Activated naive CD4-positive, alpha-beta T cell treated with anti-CD3 and anti-CD28 coated beads, Interleukin-2, amount 50 U/mL, for 72 hours (primary cell): ENCODE results near the gene IMMP2L. TPM values are rescaled to one million over a fixed set of nuclear protein-coding genes. Genes with fewer than 3 reads are reported as not detected.

Source experiments
- ATAC-seq, 2 donors: fragments of 150-1000 bp; cut with Tn5 transposase; 2 replicates each; pipeline ENCODE4 v1.10.0; 2021; ENCODE audit warnings: mild to moderate bottlenecking in 2 of 2, moderate library complexity in 2 of 2
- DNase-seq, 2 donors: peaks; one replicate each; pipeline ENCODE4 v3.0.0; 2021 to 2022; ENCODE audit warnings: low spot score in 2 of 2
- H3K27ac Mint-ChIP-seq, 2 donors: one replicate each; pipeline ENCODE4 v1.8.0; 2022; ENCODE audit warnings: mild to moderate bottlenecking in 2 of 2, mixed read lengths in 2 of 2
- H3K36me3 Mint-ChIP-seq, 2 donors: one replicate each; pipeline ENCODE4 v1.8.0; 2022; ENCODE audit warnings: mixed read lengths in 2 of 2
- H3K9me3 Mint-ChIP-seq, 2 donors: one replicate each; pipeline ENCODE4 v1.8.0; 2022; ENCODE audit warnings: mixed read lengths in 2 of 2
- total RNA-seq, 2 donors: library from RNA; stranded (reverse); gene quantifications; one replicate each; pipeline ENCODE4 v1.2.3, GENCODE V29; 2022

The IMMP2L gene
- total RNA-seq, 2 donors from 2014 or later: 11.8 to 18.2 TPM

DNA sequence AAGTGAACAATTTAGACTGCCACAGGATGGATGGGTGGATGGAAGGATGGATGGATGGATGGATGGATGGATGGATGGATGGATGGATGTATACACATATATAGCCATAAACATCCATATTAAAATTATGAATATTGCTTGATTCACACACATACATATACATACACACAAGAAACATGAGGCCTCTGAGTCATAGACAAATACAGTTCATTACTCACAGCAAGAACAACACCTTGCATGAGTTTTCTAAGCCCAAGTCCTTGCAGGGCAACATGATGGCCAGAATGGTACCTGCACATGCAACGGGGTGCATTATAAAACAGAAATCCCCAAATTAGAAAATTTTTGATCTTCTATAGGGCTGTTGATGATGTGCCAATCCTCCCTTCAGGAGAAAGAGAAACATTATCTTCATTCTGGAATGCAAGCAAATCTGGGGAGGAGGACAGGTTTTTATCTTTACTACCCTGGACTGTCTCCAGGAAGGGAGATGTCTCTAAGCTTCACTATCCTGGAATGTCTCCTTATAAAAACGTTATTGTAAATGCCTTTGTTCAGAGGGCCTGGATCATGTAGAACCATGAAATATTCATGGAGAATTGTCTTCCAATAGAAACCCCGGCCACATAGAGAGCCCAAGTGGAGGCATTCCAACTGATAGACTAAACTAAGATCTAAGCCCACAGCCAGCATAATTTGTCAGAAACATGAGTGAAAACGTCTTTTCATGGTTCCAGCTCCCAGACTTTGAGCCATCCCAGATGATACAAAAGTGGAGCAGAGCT, 709.9 kb downstream of the IMMP2L start:
- ATAC-seq: no peak
- Mint-ChIP-seq H3K9me3 (peaks cover 0 to 7% of the 10 kb centered on the region in 2 donors), H3K36me3 (no peaks in the 10 kb centered on the region), H3K27ac (no peak overlapping the region)
- DNase-seq: no peak

DNA sequence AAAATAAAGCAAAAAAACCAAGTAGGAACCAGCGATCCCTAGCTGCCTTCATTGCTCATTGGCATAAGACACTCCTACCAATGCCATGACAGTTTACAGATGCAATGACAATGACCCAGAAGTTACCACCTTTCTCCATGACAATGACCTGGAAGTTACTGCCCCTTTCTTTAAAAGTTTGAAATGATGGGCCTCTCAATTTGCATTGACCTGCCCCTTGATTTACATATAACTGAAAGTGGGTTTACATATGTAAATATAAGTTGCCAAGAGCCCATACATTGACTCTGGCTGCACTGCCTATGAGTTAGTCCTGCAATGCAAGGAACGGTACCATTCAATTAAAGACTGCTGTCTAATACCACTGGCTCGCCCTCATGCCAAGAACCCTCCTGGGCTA, 712.1 kb downstream of the IMMP2L start:
- no peak for DNase-seq
- no peak for ATAC-seq
- H3K9me3 Mint-ChIP-seq: peaks cover 0 to 7% of the 10 kb centered on the region in 2 donors
- H3K36me3 Mint-ChIP-seq: no peaks in the 10 kb centered on the region
- H3K27ac Mint-ChIP-seq: no peak overlapping the region

DNA sequence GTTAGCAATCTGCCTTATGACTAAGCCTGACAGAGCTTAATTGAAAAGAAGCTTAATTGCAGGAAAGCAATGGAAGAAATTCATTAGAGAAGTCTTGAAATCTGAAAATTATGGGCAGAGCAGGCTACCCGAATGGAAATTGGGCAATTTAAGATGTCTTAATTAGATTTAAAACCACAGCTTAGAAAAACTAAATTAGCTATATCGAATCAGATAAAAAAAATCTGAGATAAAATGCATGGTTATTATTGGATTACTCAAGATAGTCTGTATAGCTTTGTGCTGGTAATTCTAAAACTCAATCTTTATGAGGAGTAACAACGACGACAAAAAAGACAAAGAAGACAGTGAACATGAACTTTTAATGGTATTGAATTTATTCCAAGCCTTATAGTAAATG, 719.5 kb downstream of the IMMP2L start:
- Mint-ChIP-seq H3K27ac (no peak overlapping the region), H3K9me3 (no peaks in the 10 kb centered on the region), H3K36me3 (no peaks in the 10 kb centered on the region)
- ATAC-seq (no peak), DNase-seq (no peak)

DNA sequence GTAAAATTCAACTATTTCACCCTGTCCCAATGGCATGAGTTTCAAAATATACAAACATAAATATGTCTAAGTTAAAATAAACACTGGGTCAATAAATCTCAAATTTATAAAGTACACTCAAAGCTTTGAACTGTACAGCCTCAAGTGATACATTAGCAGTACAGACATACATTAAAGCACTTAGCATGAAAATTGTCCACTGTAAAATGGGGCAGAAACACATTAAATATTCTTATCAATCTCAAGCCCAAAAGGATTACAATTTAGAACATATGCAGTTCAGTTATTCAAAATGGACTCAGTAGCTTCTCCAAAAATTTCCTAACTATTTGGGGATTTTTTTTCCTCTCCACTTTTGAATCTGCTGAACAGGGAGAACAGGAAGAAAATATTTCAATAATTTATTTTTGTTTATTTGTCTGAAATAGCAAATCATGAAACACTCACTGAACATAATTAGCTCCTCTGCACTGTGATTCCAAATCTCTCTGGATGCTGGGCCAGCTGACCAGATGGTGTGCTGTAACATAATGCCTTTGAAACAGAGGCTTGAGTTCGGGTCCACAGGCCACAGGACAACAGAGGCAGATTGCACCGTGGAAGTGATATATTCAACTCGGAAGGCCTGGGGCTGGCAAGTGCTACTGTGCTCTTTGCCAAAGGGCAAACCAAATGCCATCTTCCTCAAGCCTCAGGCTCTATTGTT, 720.3 kb downstream of the IMMP2L start:
- ATAC-seq (no peak), DNase-seq (no peak)
- Mint-ChIP-seq H3K27ac (no peak overlapping the region), H3K36me3 (no peaks in the 10 kb centered on the region), H3K9me3 (peaks cover 0 to 3% of the 10 kb centered on the region in 2 donors)

DNA sequence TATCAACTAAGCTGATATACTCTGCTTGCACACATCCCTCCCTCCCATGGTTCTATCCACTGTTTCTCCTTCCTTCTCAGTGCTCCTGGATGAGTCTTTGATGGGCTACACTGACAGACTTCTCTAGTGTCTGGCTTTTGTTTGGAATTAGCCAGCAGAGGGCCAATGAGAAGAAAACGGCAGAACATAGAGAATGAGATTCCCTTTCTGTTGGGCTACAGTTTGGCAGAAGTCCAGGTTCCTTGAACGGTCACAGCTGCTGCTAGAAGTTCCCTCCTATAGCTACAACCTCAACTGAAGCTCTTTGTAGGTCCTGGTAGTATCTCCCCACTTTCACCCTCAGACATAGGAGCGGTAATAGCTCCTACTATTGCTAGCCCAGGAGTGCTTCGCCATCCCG, 722.4 kb downstream of the IMMP2L start:
- Mint-ChIP-seq H3K27ac (no peak overlapping the region), H3K36me3 (peaks cover 0 to 11% of the 10 kb centered on the region in 2 donors), H3K9me3 (peaks cover 4 to 5% of the 10 kb centered on the region in 2 donors)
- ATAC-seq (no peak), DNase-seq (no peak)

DNA sequence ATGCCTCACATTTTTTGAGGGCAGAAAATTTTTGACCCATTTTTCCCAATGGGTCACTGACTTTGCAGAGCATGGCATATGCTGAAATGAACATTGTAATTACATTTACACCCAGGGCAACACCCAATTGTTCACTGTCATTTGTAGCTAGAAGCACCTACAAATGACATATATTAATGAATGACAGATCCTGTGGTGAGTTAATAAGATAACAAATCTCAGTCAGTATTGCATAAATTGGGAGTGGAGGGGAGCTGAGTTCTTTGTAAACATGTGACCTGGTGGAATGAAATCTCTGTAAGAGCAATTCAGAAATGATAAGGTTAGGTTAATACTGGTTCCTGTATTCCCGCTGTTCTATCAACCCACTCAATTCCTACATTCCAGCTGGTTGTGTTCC, 726.4 kb downstream of the IMMP2L start:
- peaks cover 4 to 8% of the 10 kb centered on the region in 2 donors for H3K9me3 Mint-ChIP-seq
- H3K36me3 Mint-ChIP-seq: peaks cover 0 to 11% of the 10 kb centered on the region in 2 donors
- DNase-seq: no peak
- no peak for ATAC-seq
- no peak overlapping the region for H3K27ac Mint-ChIP-seq

DNA sequence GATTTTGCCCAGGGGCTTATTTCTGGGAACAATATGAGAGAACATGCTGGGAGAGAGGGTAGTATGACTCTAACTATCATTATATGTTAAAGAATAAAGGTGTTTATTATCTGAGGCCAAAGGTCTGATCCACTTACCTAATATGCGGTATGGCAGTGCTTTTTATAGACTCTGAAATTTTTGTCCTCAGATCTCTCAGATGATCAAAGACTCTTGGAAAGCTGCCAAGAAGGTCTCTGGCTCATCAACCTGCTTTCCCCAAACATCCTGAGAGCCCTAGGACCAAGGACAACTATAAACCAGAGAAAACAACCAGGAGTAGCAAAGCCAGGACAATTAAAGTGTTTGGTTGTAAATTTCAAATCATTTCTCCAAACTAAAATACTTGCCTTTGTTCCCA, 727.1 kb downstream of the IMMP2L start:
- H3K36me3 Mint-ChIP-seq: peaks cover 0 to 11% of the 10 kb centered on the region in 2 donors

DNA sequence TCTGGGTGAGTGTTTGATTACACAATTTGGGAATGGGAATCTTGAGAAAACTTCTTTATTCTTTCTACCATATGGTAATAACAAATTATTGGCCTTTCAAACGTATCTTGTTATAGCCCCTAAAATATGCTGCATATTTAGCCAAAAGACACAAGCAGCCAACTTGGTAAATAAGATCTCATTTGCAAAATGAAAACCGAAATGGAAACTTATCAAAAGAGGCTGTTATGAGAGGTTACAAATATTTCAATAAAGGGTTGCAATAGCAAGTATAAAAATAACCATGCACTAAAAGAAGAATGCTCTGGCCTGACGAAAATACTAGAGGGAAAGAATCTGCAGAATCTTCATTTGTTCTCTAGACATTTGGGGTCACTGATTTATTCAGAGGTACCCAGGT, 730.9 kb downstream of the IMMP2L start:
- ATAC-seq: no peak
- Mint-ChIP-seq H3K36me3 (peaks cover 0 to 9% of the 10 kb centered on the region in 2 donors), H3K9me3 (peaks cover 0 to 11% of the 10 kb centered on the region in 2 donors), H3K27ac (no peak overlapping the region)
- DNase-seq: no peak

More for the DNA sequence above, 727.1 kb downstream of the IMMP2L start:
- Mint-ChIP-seq H3K9me3 (peaks cover 4 to 8% of the 10 kb centered on the region in 2 donors), H3K27ac (peak overlapping the region in 1 of 2 donors; percentile 20)
- DNase-seq (no peak), ATAC-seq (no peak)

DNA sequence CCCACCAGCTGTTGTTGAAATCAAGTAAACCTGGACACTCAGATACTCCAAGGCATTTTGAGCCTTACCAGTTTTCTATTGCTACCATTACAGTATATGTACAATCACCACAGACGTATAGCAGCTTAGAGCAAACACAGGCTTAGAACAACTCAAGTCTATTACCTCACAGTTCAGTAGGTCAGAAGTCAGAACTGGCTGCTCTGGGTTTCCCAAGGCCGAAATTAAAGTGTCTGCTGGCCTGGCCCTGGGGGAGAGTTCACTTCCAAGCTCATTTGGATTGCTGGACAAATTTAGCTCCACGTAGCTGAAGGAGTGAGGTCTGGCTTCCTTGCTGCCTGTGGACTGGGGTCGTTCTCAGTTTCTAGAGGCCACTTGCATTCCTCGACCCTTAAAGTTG, 731.5 kb downstream of the IMMP2L start:
- Mint-ChIP-seq H3K27ac (no peak overlapping the region), H3K9me3 (peaks cover 0 to 8% of the 10 kb centered on the region in 2 donors), H3K36me3 (peaks cover 0 to 2% of the 10 kb centered on the region in 2 donors)
- no peak for DNase-seq
- no peak for ATAC-seq

DNA sequence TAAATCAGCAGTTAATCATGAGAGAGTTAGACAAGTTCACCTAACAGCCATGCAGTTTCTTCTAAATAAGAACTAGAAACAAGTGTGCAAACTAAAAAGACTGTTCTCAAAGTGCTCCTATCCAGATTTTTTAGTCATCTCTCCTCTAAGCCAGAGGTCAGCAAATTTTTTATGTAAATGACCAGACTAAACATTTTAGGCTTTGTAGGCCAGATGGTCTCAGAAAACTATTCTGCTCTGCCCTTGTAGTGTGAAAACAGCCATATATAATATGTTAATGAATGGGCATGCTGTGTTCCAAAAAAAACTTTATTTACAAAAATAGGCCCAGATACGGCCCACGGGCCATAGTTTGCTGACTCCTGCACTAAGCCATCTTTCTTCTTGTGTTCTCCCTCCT, 734.4 kb downstream of the IMMP2L start:
- Mint-ChIP-seq H3K36me3 (no peaks in the 10 kb centered on the region), H3K27ac (no peak overlapping the region), H3K9me3 (peaks cover 0 to 5% of the 10 kb centered on the region in 2 donors)
- ATAC-seq: no peak
- no peak for DNase-seq

DNA sequence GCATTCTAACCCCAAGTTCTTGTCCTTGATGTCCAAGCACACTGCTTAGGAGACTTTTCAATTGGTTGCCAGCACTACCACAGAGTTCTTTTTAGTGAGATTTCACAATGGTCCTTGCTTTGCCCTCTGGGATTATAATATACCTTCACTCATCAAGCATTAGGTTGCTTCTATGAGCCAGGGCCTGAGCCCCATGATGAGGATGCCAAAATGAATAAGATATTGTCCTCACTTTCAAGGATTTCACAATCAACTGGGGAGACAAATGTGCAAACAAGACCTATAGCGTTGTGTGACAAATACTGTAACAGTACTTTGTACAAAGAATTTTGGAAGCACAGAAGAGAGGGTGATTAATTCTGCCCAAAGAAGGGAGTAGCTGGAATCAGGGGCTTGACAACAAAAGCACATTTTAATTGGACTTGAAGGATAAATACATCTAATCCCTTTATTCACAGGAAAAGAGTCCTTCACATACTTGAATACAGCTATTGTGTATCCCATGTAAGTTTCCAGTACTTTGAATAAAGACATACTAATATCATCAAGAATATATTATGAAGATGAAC, 734.9 kb downstream of the IMMP2L start:
- Mint-ChIP-seq H3K9me3 (peaks cover 0 to 5% of the 10 kb centered on the region in 2 donors), H3K27ac (no peak overlapping the region), H3K36me3 (no peaks in the 10 kb centered on the region)
- DNase-seq (no peak), ATAC-seq (no peak)

DNA sequence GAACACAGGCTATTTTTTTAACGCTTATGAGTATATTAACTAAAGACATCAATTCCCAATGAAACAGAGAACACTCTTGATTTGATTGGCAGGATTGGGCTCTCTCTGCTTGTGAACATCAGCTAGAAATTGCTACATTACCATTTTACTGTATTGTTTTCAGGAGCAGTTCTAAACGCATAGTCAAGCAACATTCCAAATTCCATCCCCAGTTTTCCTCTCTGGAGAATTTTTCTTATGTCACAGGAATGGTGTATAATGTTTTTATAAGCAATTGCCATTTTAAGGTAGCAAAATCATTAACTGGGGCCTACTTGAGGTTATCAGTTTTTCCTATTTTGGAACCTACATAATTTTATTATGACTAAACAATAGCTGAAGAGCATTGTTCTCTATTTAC, 748.3 kb downstream of the IMMP2L start:
- no peak for DNase-seq
- H3K36me3 Mint-ChIP-seq: peaks cover 0 to 5% of the 10 kb centered on the region in 2 donors
- no peak overlapping the region for H3K27ac Mint-ChIP-seq
- ATAC-seq: no peak
- H3K9me3 Mint-ChIP-seq: peaks cover 0 to 4% of the 10 kb centered on the region in 2 donors

DNA sequence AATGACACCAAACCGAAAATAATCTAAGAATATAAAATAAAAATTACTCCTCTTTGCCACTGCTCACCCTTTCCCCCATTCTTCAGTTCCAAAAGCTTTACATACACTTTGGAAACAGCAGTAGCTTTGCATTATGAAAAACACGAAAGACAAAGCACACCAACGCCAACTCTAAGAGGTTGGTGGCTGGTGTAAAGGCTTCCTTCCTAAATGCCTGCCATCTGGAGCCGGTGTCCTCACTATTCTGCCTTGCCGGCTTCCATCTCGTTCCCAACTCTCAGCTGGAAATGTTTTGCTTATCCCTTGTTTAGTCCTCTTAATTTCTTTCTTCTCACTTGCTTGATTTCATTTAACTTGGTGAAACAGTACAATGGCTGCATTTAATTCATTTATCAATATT, 752.5 kb downstream of the IMMP2L start:
- H3K27ac Mint-ChIP-seq: no peak overlapping the region
- ATAC-seq (no peak), DNase-seq (no peak)
- no peaks in the 10 kb centered on the region for H3K36me3 Mint-ChIP-seq
- no peaks in the 10 kb centered on the region for H3K9me3 Mint-ChIP-seq

DNA sequence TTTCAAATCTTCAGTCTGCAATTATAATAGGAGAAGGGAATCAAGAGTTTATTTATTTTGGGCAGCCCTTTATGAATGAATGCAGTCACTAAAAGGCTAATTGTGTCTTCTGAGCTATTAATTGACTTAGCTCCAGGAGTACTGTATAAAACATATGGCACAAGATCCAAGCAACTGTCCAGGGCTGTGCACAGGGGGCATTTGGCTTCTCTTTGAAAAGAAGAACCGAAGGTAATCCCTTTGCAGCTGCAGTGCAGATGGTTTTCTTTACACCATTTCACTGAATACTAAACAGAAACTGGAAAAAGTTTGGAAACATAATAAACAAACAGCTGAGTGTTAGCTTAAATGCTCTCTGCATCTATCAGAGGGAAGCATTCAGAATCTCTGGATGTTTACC, 753.9 kb downstream of the IMMP2L start:
- no peak for DNase-seq
- Mint-ChIP-seq H3K36me3 (no peaks in the 10 kb centered on the region), H3K9me3 (no peaks in the 10 kb centered on the region), H3K27ac (no peak overlapping the region)
- ATAC-seq: no peak

DNA sequence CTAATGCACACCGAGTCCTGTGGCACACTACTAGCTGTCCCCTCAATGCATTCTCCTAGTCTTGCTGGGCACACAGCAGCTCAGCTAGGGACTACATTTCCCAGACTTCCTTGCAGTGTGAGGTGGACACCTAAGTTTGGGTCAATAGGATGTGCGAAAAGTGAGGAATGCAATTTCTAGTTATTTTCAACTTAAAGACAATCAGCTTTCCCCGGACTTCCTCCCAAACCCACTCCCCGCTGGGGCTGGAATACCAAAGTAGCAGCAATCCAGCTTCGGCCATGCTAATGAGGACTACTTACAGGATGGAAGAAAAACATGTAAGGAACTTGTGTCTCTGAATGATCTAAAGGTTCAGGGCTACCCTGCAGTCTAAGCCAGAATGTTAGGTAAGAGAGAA, 757.8 kb downstream of the IMMP2L start:
- Mint-ChIP-seq H3K36me3 (peaks cover 0 to 6% of the 10 kb centered on the region in 2 donors), H3K9me3 (peaks cover 6% of the 10 kb centered on the region in 2 donors), H3K27ac (no peak overlapping the region)
- DNase-seq: no peak
- no peak for ATAC-seq

DNA sequence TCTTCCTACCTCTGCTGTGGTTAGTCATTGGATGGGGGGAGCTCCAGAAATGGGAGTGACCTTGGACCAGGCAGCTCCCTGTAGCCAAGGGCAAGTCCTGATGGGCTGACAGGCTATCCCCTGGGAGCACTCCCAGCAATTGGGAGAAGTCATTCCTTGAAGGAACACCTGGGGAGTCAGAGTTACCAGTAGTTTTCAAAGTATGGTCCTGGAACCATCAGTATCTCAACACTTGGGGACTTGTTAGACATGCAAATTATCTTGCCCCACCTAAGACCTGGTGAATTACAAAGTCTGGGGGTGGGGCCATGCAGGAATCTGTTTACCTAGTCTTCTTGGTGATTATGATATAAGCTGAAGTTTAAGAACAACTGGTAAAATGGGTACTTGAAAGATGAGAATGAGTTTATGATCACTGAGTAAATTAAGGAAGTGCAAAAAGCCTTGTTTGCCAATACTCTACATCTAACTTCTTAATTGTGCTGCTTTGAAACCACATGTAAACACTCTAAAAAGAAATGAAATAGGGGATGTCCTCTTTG, 758.6 kb downstream of the IMMP2L start:
- Mint-ChIP-seq H3K27ac (no peak overlapping the region), H3K9me3 (peaks cover 6% of the 10 kb centered on the region in 2 donors), H3K36me3 (peaks cover 0 to 6% of the 10 kb centered on the region in 2 donors)
- ATAC-seq (no peak), DNase-seq (no peak)

DNA sequence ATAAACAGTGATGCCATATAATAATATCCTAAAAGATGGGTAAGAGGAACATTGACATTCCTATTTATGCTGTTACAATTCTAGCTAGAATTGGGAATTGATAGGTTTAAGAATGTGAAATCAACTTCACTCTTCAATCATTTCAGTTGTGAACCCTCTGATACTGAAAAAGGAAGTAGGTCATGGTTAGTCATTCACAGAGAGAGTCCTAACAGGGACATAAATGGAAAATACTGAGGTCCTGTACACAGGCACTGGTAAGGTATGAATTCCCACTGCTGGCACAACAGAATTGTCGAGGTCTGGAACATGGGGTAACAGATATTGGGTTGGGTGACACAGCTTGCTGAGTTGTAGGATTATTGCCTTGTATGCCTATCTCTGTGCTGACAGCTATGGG, 760.8 kb downstream of the IMMP2L start:
- DNase-seq: no peak
- H3K36me3 Mint-ChIP-seq: peaks cover 0 to 6% of the 10 kb centered on the region in 2 donors
- ATAC-seq: peak; percentile 76 to 78
- H3K27ac Mint-ChIP-seq: peak overlapping the region in 1 of 2 donors; percentile 44
- peaks cover 6% of the 10 kb centered on the region in 2 donors for H3K9me3 Mint-ChIP-seq
